Measurements from ENCODE around the gene COQ8A. TPM values are rescaled to one million over a fixed set of nuclear protein-coding genes. Genes with fewer than 3 reads are reported as not detected.

Gene COQ8A
- total and polyA plus RNA-seq, 4 donors, result 16.2 to 50.5 (median 29.1) TPM

DNA sequence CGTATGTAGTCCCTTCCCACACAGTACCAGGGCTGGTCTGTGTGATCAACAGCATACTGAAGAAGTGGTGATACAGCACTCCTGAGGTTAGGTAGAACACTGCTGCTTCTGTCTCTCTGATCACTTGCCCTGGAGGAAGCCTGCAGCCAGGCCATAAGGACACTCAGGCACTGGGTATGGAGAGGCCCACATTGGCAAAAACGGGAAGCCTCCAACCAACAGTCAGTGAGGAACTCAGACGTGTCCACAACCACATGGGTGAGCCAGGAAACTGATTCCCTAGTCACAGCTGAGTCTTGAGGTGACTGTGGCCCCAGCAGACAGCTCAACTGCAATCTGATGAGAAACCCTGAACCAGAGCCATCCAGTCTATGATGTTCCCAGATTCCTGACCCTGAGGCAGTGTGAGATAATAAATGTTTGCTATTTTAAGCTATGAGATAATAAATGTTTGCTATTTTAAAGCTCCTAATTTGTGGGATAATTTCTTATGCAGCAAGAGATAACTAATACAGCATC lies 62.5 kb downstream of the COQ8A start:
- WGBS, 2 donors, result 41 to 44% methylated on average over 3 of the region's 3 CpGs
- Histone ChIP-seq H3K36me3 (ENCODE audit: control insufficient read depth in 4 of 4, insufficient read depth in 4 of 4, low read length in 4 of 4) (peaks cover 0 to 17% (median 10%) of the 10 kb centered on the region in 4 donors), H3K9me3 (ENCODE audit: control insufficient read depth in 4 of 4, insufficient read depth in 3 of 4, low read length in 3 of 4) (no peaks in the 10 kb centered on the region), H3K27me3 (ENCODE audit: control insufficient read depth in 3 of 3, insufficient read depth in 3 of 3, low read length in 2 of 3) (no peaks in the 10 kb centered on the region), H3K27ac (ENCODE audit: low read depth in 1 of 2, low read length in 1 of 2) (no peak overlapping the region), H3K9ac (ENCODE audit: insufficient read depth in 1 of 2, low read length in 2 of 2) (no peak overlapping the region), H3K4me1 (ENCODE audit: control insufficient read depth in 5 of 5, insufficient read depth in 5 of 5, low read length in 5 of 5) (no peaks in the 10 kb centered on the region), H3K4me3 (no peak overlapping the region)
- ATAC-seq (ENCODE audit: insufficient read depth, low FRiP score), result no peak
- DNase-seq, result no peak
- TF ChIP-seq, protein P1, sequence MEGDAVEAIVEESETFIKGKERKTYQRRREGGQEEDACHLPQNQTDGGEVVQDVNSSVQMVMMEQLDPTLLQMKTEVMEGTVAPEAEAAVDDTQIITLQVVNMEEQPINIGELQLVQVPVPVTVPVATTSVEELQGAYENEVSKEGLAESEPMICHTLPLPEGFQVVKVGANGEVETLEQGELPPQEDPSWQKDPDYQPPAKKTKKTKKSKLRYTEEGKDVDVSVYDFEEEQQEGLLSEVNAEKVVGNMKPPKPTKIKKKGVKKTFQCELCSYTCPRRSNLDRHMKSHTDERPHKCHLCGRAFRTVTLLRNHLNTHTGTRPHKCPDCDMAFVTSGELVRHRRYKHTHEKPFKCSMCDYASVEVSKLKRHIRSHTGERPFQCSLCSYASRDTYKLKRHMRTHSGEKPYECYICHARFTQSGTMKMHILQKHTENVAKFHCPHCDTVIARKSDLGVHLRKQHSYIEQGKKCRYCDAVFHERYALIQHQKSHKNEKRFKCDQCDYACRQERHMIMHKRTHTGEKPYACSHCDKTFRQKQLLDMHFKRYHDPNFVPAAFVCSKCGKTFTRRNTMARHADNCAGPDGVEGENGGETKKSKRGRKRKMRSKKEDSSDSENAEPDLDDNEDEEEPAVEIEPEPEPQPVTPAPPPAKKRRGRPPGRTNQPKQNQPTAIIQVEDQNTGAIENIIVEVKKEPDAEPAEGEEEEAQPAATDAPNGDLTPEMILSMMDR (IDR thresholded peaks at IDR 0.05; ENCODE audit: control extremely low read depth, extremely low read depth), result no peak

DNA sequence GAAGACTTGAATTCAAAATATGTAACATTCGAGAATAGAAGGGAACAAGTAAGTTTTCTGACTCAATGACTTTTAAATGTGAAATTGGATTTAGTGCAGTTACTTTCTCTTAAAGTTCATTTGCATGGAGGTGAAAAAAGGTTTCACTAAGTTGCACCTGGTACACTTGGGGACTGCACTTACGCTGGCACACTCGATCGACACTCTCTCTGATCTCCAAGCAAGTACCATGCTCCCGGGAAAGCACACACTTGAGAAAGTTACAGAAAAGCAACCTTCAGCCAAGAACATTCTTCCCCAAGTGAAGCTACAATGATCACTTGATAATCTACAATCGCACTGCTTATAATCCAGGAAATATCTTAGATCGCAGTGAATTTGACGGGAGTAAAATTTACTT lies 63.1 kb downstream of the COQ8A start:
- Histone ChIP-seq H3K27ac (ENCODE audit: low read depth in 1 of 2, low read length in 1 of 2) (no peak overlapping the region), H3K27me3 (ENCODE audit: control insufficient read depth in 3 of 3, insufficient read depth in 3 of 3, low read length in 2 of 3) (no peaks in the 10 kb centered on the region), H3K4me3 (no peak overlapping the region), H3K36me3 (ENCODE audit: control insufficient read depth in 4 of 4, insufficient read depth in 4 of 4, low read length in 4 of 4) (peaks cover 0 to 17% (median 9%) of the 10 kb centered on the region in 4 donors), H3K9ac (ENCODE audit: insufficient read depth in 1 of 2, low read length in 2 of 2) (no peak overlapping the region), H3K9me3 (ENCODE audit: control insufficient read depth in 4 of 4, insufficient read depth in 3 of 4, low read length in 3 of 4) (no peaks in the 10 kb centered on the region), H3K4me1 (ENCODE audit: control insufficient read depth in 5 of 5, insufficient read depth in 5 of 5, low read length in 5 of 5) (no peaks in the 10 kb centered on the region)
- peak in 2 of 3 donors; percentile 17 to 59 for DNase-seq
- ATAC-seq (ENCODE audit: insufficient read depth, low FRiP score), result no peak
- WGBS, 2 donors, result 78 to 84% methylated on average over 8 of the region's 8 CpGs
- TF ChIP-seq, protein P1 (IDR thresholded peaks at IDR 0.05; ENCODE audit: control extremely low read depth, extremely low read depth), result no peak

DNA sequence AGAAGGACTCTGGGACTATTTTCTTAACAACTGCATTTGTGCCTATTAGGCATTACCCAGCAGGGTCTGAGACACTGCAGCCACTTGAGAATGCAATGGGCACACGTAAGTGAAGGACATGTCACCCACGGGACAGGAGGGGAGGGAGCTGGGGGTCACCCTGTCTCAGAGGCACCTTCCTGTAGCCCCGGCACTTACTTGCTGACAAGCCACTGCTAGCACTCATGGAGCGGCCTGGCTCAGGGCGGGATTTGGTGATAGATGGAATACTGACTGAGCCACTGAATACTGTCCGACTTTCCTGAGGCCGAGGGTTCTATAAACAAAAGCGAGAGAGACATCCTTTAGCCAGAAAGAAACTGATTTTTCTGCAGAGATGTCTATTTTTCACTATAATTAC lies 64.7 kb downstream of the COQ8A start:
- ATAC-seq (ENCODE audit: insufficient read depth, low FRiP score) (no peak), DNase-seq (no peak)
- no peak overlapping the region for H3K4me3 ChIP-seq
- 93 to 94% methylated on average over 8 of the region's 8 CpGs for WGBS, 2 donors
- TF ChIP-seq, protein P1 (IDR thresholded peaks at IDR 0.05; ENCODE audit: control extremely low read depth, extremely low read depth), result no peak
- H3K4me1 ChIP-seq (ENCODE audit: control insufficient read depth in 5 of 5, insufficient read depth in 5 of 5, low read length in 5 of 5), result no peaks in the 10 kb centered on the region
- H3K27ac ChIP-seq (ENCODE audit: low read depth in 1 of 2, low read length in 1 of 2), result no peak overlapping the region
- H3K9me3 ChIP-seq (ENCODE audit: control insufficient read depth in 4 of 4, insufficient read depth in 3 of 4, low read length in 3 of 4), result no peaks in the 10 kb centered on the region
- H3K9ac ChIP-seq (ENCODE audit: insufficient read depth in 1 of 2, low read length in 2 of 2), result no peak overlapping the region
- H3K36me3 ChIP-seq (ENCODE audit: control insufficient read depth in 4 of 4, insufficient read depth in 4 of 4, low read length in 4 of 4), result peaks cover 0 to 17% (median 9%) of the 10 kb centered on the region in 4 donors
- no peaks in the 10 kb centered on the region for H3K27me3 ChIP-seq (ENCODE audit: control insufficient read depth in 3 of 3, insufficient read depth in 3 of 3, low read length in 2 of 3)

Measured in lung (tissue), 12 donors.